ENCODE results near the gene POLD3. TPM values are rescaled to one million over a fixed set of nuclear protein-coding genes. Genes with fewer than 3 reads are reported as not detected.

Gene POLD3
- total RNA-seq, 2 donors from 2014 or later, result 38.5 to 52.2 TPM

DNA sequence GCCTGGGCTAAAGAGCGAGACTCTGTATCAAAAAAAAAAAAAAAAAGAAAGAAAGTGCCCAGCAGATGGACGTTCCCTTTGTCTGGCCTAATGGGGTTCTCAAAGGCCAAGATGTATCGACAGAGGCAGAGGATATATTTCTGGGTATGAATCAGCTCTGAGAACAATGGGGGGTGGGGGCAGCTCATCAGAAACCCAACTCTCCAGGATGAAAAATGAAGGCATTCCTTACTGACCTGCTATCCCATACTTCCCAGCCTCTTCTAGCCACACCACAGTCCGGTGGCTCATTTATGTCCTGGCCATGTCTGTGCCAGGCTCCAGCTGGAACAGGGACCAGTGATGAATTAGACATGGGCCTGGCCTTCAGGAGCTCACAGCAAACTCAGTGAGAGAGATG lies 15.2 kb upstream of the POLD3 start:
- peaks cover 3% of the 10 kb centered on the region for H3K27me3 Mint-ChIP-seq (ENCODE audit: insufficient read depth)
- H3K4me3 Mint-ChIP-seq, result no peak overlapping the region
- H3K9ac ChIP-seq (ENCODE audit: extremely low read depth, low read length, poor library complexity, severe bottlenecking), result no peak overlapping the region
- H3K27me3 ChIP-seq (ENCODE audit: control insufficient read depth, insufficient read depth, low read length, poor library complexity, severe bottlenecking), result no peaks in the 10 kb centered on the region
- peaks cover 7% of the 10 kb centered on the region for H3K4me1 Mint-ChIP-seq
- H3K36me3 ChIP-seq (ENCODE audit: control insufficient read depth, insufficient read depth, low read length), result no peaks in the 10 kb centered on the region
- H3K27ac Mint-ChIP-seq, result no peak overlapping the region
- DNase-seq, result no peak
- H3K4me1 ChIP-seq (ENCODE audit: control insufficient read depth, insufficient read depth, low read length), result no peaks in the 10 kb centered on the region
- H3K4me3 ChIP-seq (ENCODE audit: low read length), result no peak overlapping the region
- H3K9me3 Mint-ChIP-seq, result no peaks in the 10 kb centered on the region
- H3K27ac ChIP-seq (ENCODE audit: low read depth, low read length), result no peak overlapping the region
- H3K36me3 Mint-ChIP-seq (ENCODE audit: low read depth), result no peaks in the 10 kb centered on the region
- no peak for TF ChIP-seq CTCF (conservative IDR thresholded peaks at IDR 0.05)
- 83 to 92% methylated on average over 1 to 4 of the region's 4 CpGs for WGBS, 2 experiments (ENCODE audit: insufficient coverage in 1 of 2, insufficient read length in 1 of 2)
- H3K9me3 ChIP-seq (ENCODE audit: control insufficient read depth, low read length), result no peaks in the 10 kb centered on the region

DNA sequence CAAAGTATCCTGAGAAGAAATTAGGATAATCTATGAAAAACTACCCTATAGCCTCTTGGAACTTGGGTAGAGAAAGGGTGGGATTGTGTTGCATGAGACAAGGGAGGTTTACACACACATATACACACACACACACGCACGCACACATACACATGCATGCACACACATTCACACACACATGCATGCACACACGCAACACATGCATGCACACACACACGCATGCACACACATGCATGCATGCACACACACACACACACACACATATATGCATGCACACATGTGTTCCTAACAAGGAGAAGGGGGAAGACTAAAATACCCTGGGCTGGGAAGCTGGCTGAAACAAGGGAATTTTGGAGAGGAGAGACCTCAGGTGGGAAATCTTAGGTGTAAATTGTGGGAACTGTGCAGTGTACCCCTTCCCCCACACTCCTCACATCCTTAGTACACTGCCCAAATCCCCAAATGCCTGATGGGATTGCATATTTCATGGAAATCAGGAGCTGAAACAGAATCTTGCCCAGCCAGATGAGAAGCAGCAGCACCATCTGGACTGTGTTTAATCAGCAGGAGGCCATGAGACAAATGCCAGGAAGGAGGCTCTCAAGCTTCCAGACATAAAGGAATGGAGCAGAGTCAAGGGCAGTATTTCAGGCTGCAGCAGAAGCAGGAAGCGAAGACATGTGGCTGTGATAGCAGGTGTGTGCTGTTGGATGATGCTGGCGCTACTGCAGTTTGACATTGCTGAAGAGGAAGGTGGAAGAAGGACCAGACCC lies 14.6 kb upstream of the POLD3 start:
- H3K4me1 Mint-ChIP-seq, result peaks cover 7% of the 10 kb centered on the region
- no peak overlapping the region for H3K27ac Mint-ChIP-seq
- H3K9me3 Mint-ChIP-seq, result no peaks in the 10 kb centered on the region
- no peaks in the 10 kb centered on the region for H3K4me1 ChIP-seq (ENCODE audit: control insufficient read depth, insufficient read depth, low read length)
- no peaks in the 10 kb centered on the region for H3K36me3 ChIP-seq (ENCODE audit: control insufficient read depth, insufficient read depth, low read length)
- H3K9ac ChIP-seq (ENCODE audit: extremely low read depth, low read length, poor library complexity, severe bottlenecking), result no peak overlapping the region
- H3K4me3 Mint-ChIP-seq, result no peak overlapping the region
- no peaks in the 10 kb centered on the region for H3K27me3 ChIP-seq (ENCODE audit: control insufficient read depth, insufficient read depth, low read length, poor library complexity, severe bottlenecking)
- H3K27ac ChIP-seq (ENCODE audit: low read depth, low read length), result no peak overlapping the region
- no peaks in the 10 kb centered on the region for H3K9me3 ChIP-seq (ENCODE audit: control insufficient read depth, low read length)
- 72 to 100% methylated on average over 2 to 6 of the region's 6 CpGs for WGBS, 2 experiments (ENCODE audit: insufficient coverage in 1 of 2, insufficient read length in 1 of 2)
- H3K36me3 Mint-ChIP-seq (ENCODE audit: low read depth), result no peaks in the 10 kb centered on the region
- no peak overlapping the region for H3K4me3 ChIP-seq (ENCODE audit: low read length)
- DNase-seq, result no peak
- H3K27me3 Mint-ChIP-seq (ENCODE audit: insufficient read depth), result peaks cover 3% of the 10 kb centered on the region
- TF ChIP-seq CTCF (conservative IDR thresholded peaks at IDR 0.05), result no peak

DNA sequence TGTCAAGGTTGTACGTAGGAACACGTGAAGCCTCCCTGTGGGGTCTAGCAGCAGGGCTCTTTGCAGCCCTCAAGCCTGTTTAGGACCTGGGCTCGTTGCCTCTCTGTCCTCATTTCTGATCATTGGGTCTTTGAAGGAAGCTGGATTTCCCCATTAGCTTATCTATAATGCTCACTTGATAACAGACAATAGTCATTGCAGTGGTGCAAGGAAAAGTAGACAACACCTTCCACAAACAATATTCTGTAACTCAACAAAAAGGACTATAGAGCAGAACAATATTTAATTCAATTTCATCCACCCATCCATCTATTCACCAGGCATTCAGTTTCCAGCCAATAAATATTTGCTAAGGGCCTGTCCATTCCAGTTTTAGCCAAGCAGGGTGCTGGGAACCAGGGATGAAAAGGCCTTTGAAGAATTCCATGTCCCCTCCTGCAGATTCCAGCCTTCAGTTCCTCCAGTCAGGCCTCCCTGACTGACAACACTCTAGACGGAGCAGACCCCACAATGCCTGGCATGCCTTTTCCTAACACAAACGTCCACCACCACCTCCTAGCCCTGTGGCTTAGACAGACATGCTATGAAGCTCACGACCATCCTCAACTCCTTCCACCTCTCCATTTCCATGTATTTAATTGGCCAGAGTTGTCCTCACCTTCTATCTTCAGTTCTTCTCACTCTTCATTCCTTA lies 12.7 kb upstream of the POLD3 start:
- no peak overlapping the region for H3K9ac ChIP-seq (ENCODE audit: extremely low read depth, low read length, poor library complexity, severe bottlenecking)
- no peak overlapping the region for H3K27ac Mint-ChIP-seq
- H3K36me3 Mint-ChIP-seq (ENCODE audit: low read depth), result no peaks in the 10 kb centered on the region
- H3K27ac ChIP-seq (ENCODE audit: low read depth, low read length), result no peak overlapping the region
- H3K27me3 Mint-ChIP-seq (ENCODE audit: insufficient read depth), result peaks cover 3% of the 10 kb centered on the region
- peaks cover 7% of the 10 kb centered on the region for H3K4me1 Mint-ChIP-seq
- H3K9me3 Mint-ChIP-seq, result no peaks in the 10 kb centered on the region
- DNase-seq, result no peak
- H3K4me3 Mint-ChIP-seq, result no peak overlapping the region
- no peak overlapping the region for H3K4me3 ChIP-seq (ENCODE audit: low read length)
- H3K36me3 ChIP-seq (ENCODE audit: control insufficient read depth, insufficient read depth, low read length), result no peaks in the 10 kb centered on the region
- H3K27me3 ChIP-seq (ENCODE audit: control insufficient read depth, insufficient read depth, low read length, poor library complexity, severe bottlenecking), result no peaks in the 10 kb centered on the region
- H3K4me1 ChIP-seq (ENCODE audit: control insufficient read depth, insufficient read depth, low read length), result no peaks in the 10 kb centered on the region
- no peak for TF ChIP-seq CTCF (conservative IDR thresholded peaks at IDR 0.05)
- H3K9me3 ChIP-seq (ENCODE audit: control insufficient read depth, low read length), result no peaks in the 10 kb centered on the region
- 82 to 83% methylated on average over 6 of the region's 6 CpGs for WGBS, 2 experiments (ENCODE audit: insufficient coverage in 1 of 2, insufficient read length in 1 of 2)

All from endodermal cell (in vitro differentiated cells).